PC-9 (cell line): ENCODE measurements around the gene ISM1.

Experiments
- EZH2 ChIP-seq: fragments of 200-600 bp; sonication (generic); IDR thresholded peaks from 2 replicates; pipeline ENCODE4 v1.8.0; 2017; ENCODE audit warnings: antibody characterized with exemption, low read depth
- TF ChIP-seq, protein P1 (sequence below): fragments of 200-600 bp; sonication (generic); conservative IDR thresholded peaks from 2 replicates; pipeline ENCODE4 v1.6.1; 2017; ENCODE audit warnings: mixed run types, antibody characterized with exemption, mild to moderate bottlenecking, moderate library complexity

GRCh38 chr20:13295637-13296036, 74.6 kb downstream of the ISM1 start:
- TF ChIP-seq, protein P1, sequence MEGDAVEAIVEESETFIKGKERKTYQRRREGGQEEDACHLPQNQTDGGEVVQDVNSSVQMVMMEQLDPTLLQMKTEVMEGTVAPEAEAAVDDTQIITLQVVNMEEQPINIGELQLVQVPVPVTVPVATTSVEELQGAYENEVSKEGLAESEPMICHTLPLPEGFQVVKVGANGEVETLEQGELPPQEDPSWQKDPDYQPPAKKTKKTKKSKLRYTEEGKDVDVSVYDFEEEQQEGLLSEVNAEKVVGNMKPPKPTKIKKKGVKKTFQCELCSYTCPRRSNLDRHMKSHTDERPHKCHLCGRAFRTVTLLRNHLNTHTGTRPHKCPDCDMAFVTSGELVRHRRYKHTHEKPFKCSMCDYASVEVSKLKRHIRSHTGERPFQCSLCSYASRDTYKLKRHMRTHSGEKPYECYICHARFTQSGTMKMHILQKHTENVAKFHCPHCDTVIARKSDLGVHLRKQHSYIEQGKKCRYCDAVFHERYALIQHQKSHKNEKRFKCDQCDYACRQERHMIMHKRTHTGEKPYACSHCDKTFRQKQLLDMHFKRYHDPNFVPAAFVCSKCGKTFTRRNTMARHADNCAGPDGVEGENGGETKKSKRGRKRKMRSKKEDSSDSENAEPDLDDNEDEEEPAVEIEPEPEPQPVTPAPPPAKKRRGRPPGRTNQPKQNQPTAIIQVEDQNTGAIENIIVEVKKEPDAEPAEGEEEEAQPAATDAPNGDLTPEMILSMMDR: no peak
- TF ChIP-seq EZH2: no peak
